GM19351 (cell line): ENCODE data around the gene PAX5.
A peak's percentile ranks its signal among the peaks of the same experiment; 100 is the strongest.

Experiments
- ATAC-seq: cut with Tn5 transposase; IDR thresholded peaks from one replicate; pipeline ENCODE4 v1.9.1; 2021; ENCODE audit warnings: mild to moderate bottlenecking, moderate library complexity; ENCODE audit not compliant: unreplicated experiment

The PAX5 gene

GRCh38 chr9:36865731-36866635 is 168.1 kb downstream of the PAX5 start:
- ATAC-seq: no peak

GRCh38 chr9:36864491-36865410 is 169.3 kb downstream of the PAX5 start:
- ATAC-seq: no peak

GRCh38 chr9:36862206-36863145 is 171.6 kb downstream of the PAX5 start:
- ATAC-seq: no peak

GRCh38 chr9:36861528-36862205 is 172.4 kb downstream of the PAX5 start:
- no peak for ATAC-seq

GRCh38 chr9:36858805-36859375 is 175.2 kb downstream of the PAX5 start:
- ATAC-seq: no peak

- ATAC-seq: peak; percentile 68
Observed at GRCh38 chr9:36855448-36856315, 178.4 kb downstream of the PAX5 start.

GRCh38 chr9:36854751-36855150 is 179.3 kb downstream of the PAX5 start:
- no peak for ATAC-seq

GRCh38 chr9:36854034-36854433 is 180.0 kb downstream of the PAX5 start:
- no peak for ATAC-seq

- no peak for ATAC-seq
Observed at GRCh38 chr9:36853233-36853632, 180.8 kb downstream of the PAX5 start.

GRCh38 chr9:36849943-36850342 is 184.1 kb downstream of the PAX5 start:
- no peak for ATAC-seq

GRCh38 chr9:36848946-36849345 is 185.1 kb downstream of the PAX5 start:
- no peak for ATAC-seq

GRCh38 chr9:36847781-36848673 is 186.0 kb downstream of the PAX5 start:
- ATAC-seq: no peak

GRCh38 chr9:36846621-36847020 is 187.4 kb downstream of the PAX5 start:
- no peak for ATAC-seq

GRCh38 chr9:36845844-36846243 is 188.2 kb downstream of the PAX5 start:
- ATAC-seq: no peak

GRCh38 chr9:36844961-36845360 is 189.1 kb downstream of the PAX5 start:
- no peak for ATAC-seq

GRCh38 chr9:36843964-36844363 is 190.1 kb downstream of the PAX5 start:
- no peak for ATAC-seq
